Panc1 (cell line): ENCODE results near the gene LAMP1. TPM values are rescaled to one million over a fixed set of nuclear protein-coding genes. Genes with fewer than 3 reads are reported as not detected.

Source experiments
- ATAC-seq: fragments of 200-7000 bp; cut with Tn5 transposase; 2 replicates; pipeline ENCODE4 v1.9.1; 2020; ENCODE audit warnings: mild to moderate bottlenecking, moderate library complexity
- BruUV-seq: library from RNA; stranded (reverse); fragments of 400-500 nt; replicated peaks from 2 replicates; lab custom pipeline; 2021; lab: Mats Ljungman, UMichigan
- CTCF ChIA-PET: fragments of 300-600 bp; sonication (Branson Sonifier 250); formaldehyde crosslinking; loops from one replicate; lab custom pipeline; 2022; ENCODE audit warnings: antibody characterized with exemption; lab: Charles Lee
- POLR2A ChIA-PET: fragments of 300-600 bp; sonication (Branson Sonifier 250); formaldehyde crosslinking; loops from one replicate; lab custom pipeline; 2022; ENCODE audit warnings: antibody characterized with exemption; lab: Charles Lee
- DNase-seq: peaks from one replicate; pipeline ENCODE4 v3.0.0-alpha.2; 2010; ENCODE audit warnings: low read depth, low spot score
- H3K27ac ChIP-seq: 2 replicates; pipeline ENCODE4 v1.5.1; 2011; ENCODE audit warnings: mild to moderate bottlenecking, low read length, inconsistent platforms
- H3K27me3 ChIP-seq: fragments of 200-500 bp; sonication (Bioruptor generic); 2 replicates; pipeline ENCODE4 v1.6.0; 2014; ENCODE audit warnings: low read length, inconsistent platforms; ENCODE audit not compliant: control insufficient read depth, insufficient read depth
- H3K36me3 ChIP-seq: fragments of 200-500 bp; sonication (Bioruptor generic); 2 replicates; pipeline ENCODE4 v1.5.1; 2014; ENCODE audit warnings: inconsistent platforms, mild to moderate bottlenecking, low read length, moderate library complexity; ENCODE audit not compliant: control insufficient read depth, insufficient read depth
- H3K4me1 ChIP-seq: 2 replicates; pipeline ENCODE4 v1.5.1; 2011; ENCODE audit warnings: inconsistent platforms, mild to moderate bottlenecking, low read length, moderate library complexity; ENCODE audit not compliant: control insufficient read depth, insufficient read depth
- H3K4me3 ChIP-seq, 2 experiments: 2 replicates each; pipeline ENCODE4 v1.5.1; 2011 to 2012; ENCODE audit warnings: low read depth in 2 of 2, low read length in 2 of 2, mild to moderate bottlenecking in 2 of 2, inconsistent platforms in 1 of 2, moderate library complexity in 1 of 2
- H3K9me3 ChIP-seq: fragments of 200-500 bp; sonication (Bioruptor generic); 2 replicates; pipeline ENCODE4 v1.5.1; 2014; ENCODE audit warnings: low read depth, mild to moderate bottlenecking, inconsistent platforms, low read length, moderate library complexity; ENCODE audit not compliant: control insufficient read depth, insufficient read depth
- POLR2AphosphoS5 ChIP-seq: IDR thresholded peaks from 2 replicates; pipeline ENCODE4 v1.6.1; 2012; ENCODE audit warnings: mild to moderate bottlenecking, low read depth, low read length, moderate library complexity
- SIN3A ChIP-seq: IDR thresholded peaks from 2 replicates; pipeline ENCODE4 v1.6.1; 2012; ENCODE audit warnings: low read depth, mild to moderate bottlenecking, low read length, moderate library complexity, borderline replicate concordance; ENCODE audit not compliant: insufficient read depth
- TCF7L2 ChIP-seq: IDR thresholded peaks from 2 replicates; pipeline ENCODE4 v1.6.1; 2011; ENCODE audit warnings: mild to moderate bottlenecking, low read depth, low read length, inconsistent platforms
- in situ Hi-C: cut with HindIII; loops from 2 replicates; pipeline ENCODE4 v1.10.0; 2016; ENCODE audit warnings: low sequenced_read_pairs, low pct_unique_long_range_greater_than_20kb
- intact Hi-C: fragments of 100-400 bp; cut with micrococcal nuclease; formaldehyde crosslinking; loops from one replicate; pipeline ENCODE4 v1.10.0; 2022; ENCODE audit not compliant: unreplicated experiment
- total RNA-seq: library from RNA; stranded (reverse); gene quantifications from one replicate; pipeline ENCODE4 v1.2.1, GENCODE V29; 2021; ENCODE audit not compliant: unreplicated experiment
- TF ChIP-seq, protein P1 (sequence below): fragments of 450-650 bp; IDR thresholded peaks from 2 replicates; pipeline ENCODE4 v1.5.1; 2017; ENCODE audit warnings: mild to moderate bottlenecking
- TF ChIP-seq, protein P2 (sequence below), 2 experiments: IDR thresholded peaks; 2 replicates each; pipeline ENCODE4 v1.6.1; 2011 to 2012; ENCODE audit warnings: low read depth in 2 of 2, control low read depth in 1 of 2, low read length in 1 of 2, mild to moderate bottlenecking in 1 of 2, moderate library complexity in 1 of 2; ENCODE audit not compliant: insufficient read depth in 1 of 2

LAMP1 gene
- total RNA-seq, 1 experiment from 2014 or later: 212 TPM

DNA sequence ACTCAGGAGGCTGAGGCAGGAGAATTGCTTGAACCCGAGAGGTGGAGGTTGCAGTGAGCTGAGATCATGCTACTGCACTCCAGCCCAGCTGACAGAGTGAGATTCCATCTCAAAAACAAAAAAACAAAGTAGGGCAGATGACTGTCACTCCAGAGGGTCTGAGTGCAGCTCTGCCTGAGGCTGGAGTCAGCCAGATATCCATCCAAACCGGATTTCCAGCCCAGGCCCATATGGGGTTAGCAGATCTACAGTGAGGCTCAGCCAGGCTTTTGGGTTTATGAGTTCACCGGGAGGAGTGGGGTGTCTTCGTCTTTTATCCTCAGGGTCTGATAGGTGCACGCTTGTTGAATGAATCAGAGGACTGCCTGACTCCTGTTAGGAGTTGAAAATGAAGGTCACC, 19.0 kb downstream of the LAMP1 start:
- POLR2A ChIA-PET: no interaction called here

DNA sequence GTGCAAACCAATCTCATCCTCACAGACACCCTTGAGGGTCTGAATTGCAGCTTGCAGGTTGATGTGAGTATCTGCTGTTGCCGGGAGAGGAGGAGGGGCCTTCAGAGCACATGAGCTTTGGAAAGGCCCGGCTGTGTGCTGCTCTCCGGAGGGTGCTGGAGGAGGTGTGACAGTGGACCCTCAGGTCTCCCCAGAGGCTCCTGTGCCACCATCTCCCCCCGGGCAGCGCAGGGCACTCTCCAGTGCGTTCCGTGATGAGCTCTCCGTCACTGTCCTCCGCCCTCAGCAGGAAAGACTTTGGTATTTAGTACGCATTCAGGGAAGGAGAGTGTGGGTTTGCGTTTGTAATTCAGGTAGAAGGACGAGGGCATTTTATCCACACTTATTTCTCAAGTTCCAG, 20.0 kb downstream of the LAMP1 start:
- Histone ChIP-seq H3K9me3 (no peaks in the 10 kb centered on the region), H3K4me3 (no peak overlapping the region), H3K4me1 (no peaks in the 10 kb centered on the region), H3K27me3 (no peaks in the 10 kb centered on the region), H3K27ac (no peak overlapping the region), H3K36me3 (no peaks in the 10 kb centered on the region)
- POLR2A ChIA-PET: no interaction called here
- CTCF ChIA-PET: no interaction called here
- no TSS peak for BruUV-seq
- ATAC-seq (no peak), DNase-seq (no peak)
- in situ Hi-C loops: no loop called here
- TF ChIP-seq, protein P1, sequence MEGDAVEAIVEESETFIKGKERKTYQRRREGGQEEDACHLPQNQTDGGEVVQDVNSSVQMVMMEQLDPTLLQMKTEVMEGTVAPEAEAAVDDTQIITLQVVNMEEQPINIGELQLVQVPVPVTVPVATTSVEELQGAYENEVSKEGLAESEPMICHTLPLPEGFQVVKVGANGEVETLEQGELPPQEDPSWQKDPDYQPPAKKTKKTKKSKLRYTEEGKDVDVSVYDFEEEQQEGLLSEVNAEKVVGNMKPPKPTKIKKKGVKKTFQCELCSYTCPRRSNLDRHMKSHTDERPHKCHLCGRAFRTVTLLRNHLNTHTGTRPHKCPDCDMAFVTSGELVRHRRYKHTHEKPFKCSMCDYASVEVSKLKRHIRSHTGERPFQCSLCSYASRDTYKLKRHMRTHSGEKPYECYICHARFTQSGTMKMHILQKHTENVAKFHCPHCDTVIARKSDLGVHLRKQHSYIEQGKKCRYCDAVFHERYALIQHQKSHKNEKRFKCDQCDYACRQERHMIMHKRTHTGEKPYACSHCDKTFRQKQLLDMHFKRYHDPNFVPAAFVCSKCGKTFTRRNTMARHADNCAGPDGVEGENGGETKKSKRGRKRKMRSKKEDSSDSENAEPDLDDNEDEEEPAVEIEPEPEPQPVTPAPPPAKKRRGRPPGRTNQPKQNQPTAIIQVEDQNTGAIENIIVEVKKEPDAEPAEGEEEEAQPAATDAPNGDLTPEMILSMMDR: no peak
- no peak for TF ChIP-seq SIN3A
- TF ChIP-seq POLR2AphosphoS5: no peak
- TF ChIP-seq, protein P2, sequence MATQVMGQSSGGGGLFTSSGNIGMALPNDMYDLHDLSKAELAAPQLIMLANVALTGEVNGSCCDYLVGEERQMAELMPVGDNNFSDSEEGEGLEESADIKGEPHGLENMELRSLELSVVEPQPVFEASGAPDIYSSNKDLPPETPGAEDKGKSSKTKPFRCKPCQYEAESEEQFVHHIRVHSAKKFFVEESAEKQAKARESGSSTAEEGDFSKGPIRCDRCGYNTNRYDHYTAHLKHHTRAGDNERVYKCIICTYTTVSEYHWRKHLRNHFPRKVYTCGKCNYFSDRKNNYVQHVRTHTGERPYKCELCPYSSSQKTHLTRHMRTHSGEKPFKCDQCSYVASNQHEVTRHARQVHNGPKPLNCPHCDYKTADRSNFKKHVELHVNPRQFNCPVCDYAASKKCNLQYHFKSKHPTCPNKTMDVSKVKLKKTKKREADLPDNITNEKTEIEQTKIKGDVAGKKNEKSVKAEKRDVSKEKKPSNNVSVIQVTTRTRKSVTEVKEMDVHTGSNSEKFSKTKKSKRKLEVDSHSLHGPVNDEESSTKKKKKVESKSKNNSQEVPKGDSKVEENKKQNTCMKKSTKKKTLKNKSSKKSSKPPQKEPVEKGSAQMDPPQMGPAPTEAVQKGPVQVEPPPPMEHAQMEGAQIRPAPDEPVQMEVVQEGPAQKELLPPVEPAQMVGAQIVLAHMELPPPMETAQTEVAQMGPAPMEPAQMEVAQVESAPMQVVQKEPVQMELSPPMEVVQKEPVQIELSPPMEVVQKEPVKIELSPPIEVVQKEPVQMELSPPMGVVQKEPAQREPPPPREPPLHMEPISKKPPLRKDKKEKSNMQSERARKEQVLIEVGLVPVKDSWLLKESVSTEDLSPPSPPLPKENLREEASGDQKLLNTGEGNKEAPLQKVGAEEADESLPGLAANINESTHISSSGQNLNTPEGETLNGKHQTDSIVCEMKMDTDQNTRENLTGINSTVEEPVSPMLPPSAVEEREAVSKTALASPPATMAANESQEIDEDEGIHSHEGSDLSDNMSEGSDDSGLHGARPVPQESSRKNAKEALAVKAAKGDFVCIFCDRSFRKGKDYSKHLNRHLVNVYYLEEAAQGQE (IDR thresholded peaks at IDR 0.05; ENCODE audit: insufficient read depth in 1 of 2, low read depth in 2 of 2, low read length in 1 of 2): no peak
- no peak for TF ChIP-seq TCF7L2
- intact Hi-C loops: no loop called here

More for the DNA sequence above, 19.0 kb downstream of the LAMP1 start:
- no peaks in the 10 kb centered on the region for H3K27me3 ChIP-seq
- BruUV-seq: no TSS peak
- CTCF ChIA-PET: no interaction called here
- no peak for DNase-seq
- intact Hi-C loops: no loop called here
- no peak for ATAC-seq
- no peaks in the 10 kb centered on the region for H3K36me3 ChIP-seq
- no peak overlapping the region for H3K27ac ChIP-seq
- no peak for TF ChIP-seq POLR2AphosphoS5
- TF ChIP-seq TCF7L2: no peak
- TF ChIP-seq SIN3A: no peak
- TF ChIP-seq, protein P2 (IDR thresholded peaks at IDR 0.05; ENCODE audit: insufficient read depth in 1 of 2, low read depth in 2 of 2, low read length in 1 of 2): no peak
- TF ChIP-seq, protein P1: no peak
- H3K9me3 ChIP-seq: no peaks in the 10 kb centered on the region
- H3K4me1 ChIP-seq: no peaks in the 10 kb centered on the region
- no peak overlapping the region for H3K4me3 ChIP-seq
- in situ Hi-C loops: no loop called here
